LNCAP (cell line): Measurements from ENCODE around the gene ACP7.

Source experiments
- CTCF ChIP-seq: fragments of 450-650 bp; IDR thresholded peaks from 2 replicates; pipeline ENCODE4 v1.5.1; 2017; ENCODE audit warnings: mild to moderate bottlenecking

ACP7 gene

GRCh38 chr19:39052243-39052746 is 31.9 kb upstream of the ACP7 start:
- peak; percentile 82 for TF ChIP-seq CTCF

GRCh38 chr19:39052846-39053245 is 31.3 kb upstream of the ACP7 start:
- TF ChIP-seq CTCF: no peak

- TF ChIP-seq CTCF: no peak
Observed at GRCh38 chr19:39053276-39054090, 30.7 kb upstream of the ACP7 start.

- TF ChIP-seq CTCF: no peak
Observed at GRCh38 chr19:39054091-39054470, 30.1 kb upstream of the ACP7 start.

GRCh38 chr19:39057615-39058014 is 26.6 kb upstream of the ACP7 start:
- no peak for TF ChIP-seq CTCF

GRCh38 chr19:39059302-39059701 is 24.9 kb upstream of the ACP7 start:
- TF ChIP-seq CTCF: no peak

- no peak for TF ChIP-seq CTCF
Observed at GRCh38 chr19:39060171-39060570, 24.0 kb upstream of the ACP7 start.
